ENCODE data around the gene PLEKHH3. TPM values are rescaled to one million over a fixed set of nuclear protein-coding genes. Genes with fewer than 3 reads are reported as not detected.

PLEKHH3 gene
- polyA plus RNA-seq, 1 of the 3 experiments (the other 2 are of a cell fraction): 12.8 TPM

- TF ChIP-seq, protein P1, sequence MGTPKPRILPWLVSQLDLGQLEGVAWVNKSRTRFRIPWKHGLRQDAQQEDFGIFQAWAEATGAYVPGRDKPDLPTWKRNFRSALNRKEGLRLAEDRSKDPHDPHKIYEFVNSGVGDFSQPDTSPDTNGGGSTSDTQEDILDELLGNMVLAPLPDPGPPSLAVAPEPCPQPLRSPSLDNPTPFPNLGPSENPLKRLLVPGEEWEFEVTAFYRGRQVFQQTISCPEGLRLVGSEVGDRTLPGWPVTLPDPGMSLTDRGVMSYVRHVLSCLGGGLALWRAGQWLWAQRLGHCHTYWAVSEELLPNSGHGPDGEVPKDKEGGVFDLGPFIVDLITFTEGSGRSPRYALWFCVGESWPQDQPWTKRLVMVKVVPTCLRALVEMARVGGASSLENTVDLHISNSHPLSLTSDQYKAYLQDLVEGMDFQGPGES (IDR thresholded peaks at IDR 0.05; ENCODE audit: low read depth, low read length): no peak
These were observed 9.0 kb upstream of the PLEKHH3 start (continued) for GRCh38 chr17:42685831-42686230.

- Histone ChIP-seq H3K27me3 (ENCODE audit: insufficient read depth) (no peaks in the 10 kb centered on the region), H3K27ac (ENCODE audit: low read depth in 2 of 2, low read length in 1 of 2) (no peak overlapping the region), H4K20me1 (ENCODE audit: insufficient read depth) (no peaks in the 10 kb centered on the region), H3K79me2 (ENCODE audit: insufficient read depth) (peaks cover 5% of the 10 kb centered on the region), H3K36me3 (replicated peaks in 1 of 2; ENCODE audit: control insufficient read depth in 1 of 2, insufficient read depth in 2 of 2, low read length in 1 of 2) (peaks cover 7 to 30% of the 10 kb centered on the region in 2 experiments), H3K9ac (no peak overlapping the region), H3F3A (replicated peaks; ENCODE audit: insufficient read depth) (peaks cover 16% of the 10 kb centered on the region), H3K4me3 (ENCODE audit: low read depth in 2 of 2, low read length in 1 of 2) (no peak overlapping the region), H3K9me2 (no peaks in the 10 kb centered on the region), H3K4me2 (no peak overlapping the region), H3K4me1 (ENCODE audit: control insufficient read depth in 1 of 2, insufficient read depth in 2 of 2, low read depth in 1 of 2, low read length in 1 of 2) (peaks cover 0 to 23% of the 10 kb centered on the region in 2 experiments; a peak in 2 of 4 replicates), H3K9me3 (no peaks in the 10 kb centered on the region), H2AFZ (ENCODE audit: low read depth) (no peak overlapping the region)
- POLR2A ChIA-PET: no interaction called here
- TF ChIP-seq NFIC (IDR thresholded peaks at IDR 0.05; ENCODE audit: borderline replicate concordance) (no peak), SMC3 (IDR thresholded peaks at IDR 0.05; ENCODE audit: low read depth, low read length) (no peak), RCOR1 (IDR thresholded peaks at IDR 0.05; ENCODE audit: low read length) (no peak), MAX (IDR thresholded peaks at IDR 0.05; ENCODE audit: low read depth) (no peak), POLR2AphosphoS5 (IDR thresholded peaks at IDR 0.05; ENCODE audit: low read depth, low read length) (no peak), JUND (IDR thresholded peaks at IDR 0.05) (no peak), SIN3A (IDR thresholded peaks at IDR 0.05; ENCODE audit: borderline replicate concordance, low read depth, low read length) (no peak), EP300 (IDR thresholded peaks at IDR 0.05; ENCODE audit: borderline replicate concordance in 1 of 2, low read depth in 1 of 2, low read length in 1 of 2) (no peak), PBX3 (IDR thresholded peaks at IDR 0.05) (no peak), USF1 (IDR thresholded peaks at IDR 0.05; ENCODE audit: borderline replicate concordance, low read depth) (no peak), FOXJ3 (CRISPR knock-in tag; IDR thresholded peaks at IDR 0.05) (no peak), RFX5 (IDR thresholded peaks at IDR 0.05; ENCODE audit: low read length) (no peak), TAF1 (IDR thresholded peaks at IDR 0.05; ENCODE audit: borderline replicate concordance, low read depth, low read length) (no peak)
- TF ChIP-seq, protein P2, sequence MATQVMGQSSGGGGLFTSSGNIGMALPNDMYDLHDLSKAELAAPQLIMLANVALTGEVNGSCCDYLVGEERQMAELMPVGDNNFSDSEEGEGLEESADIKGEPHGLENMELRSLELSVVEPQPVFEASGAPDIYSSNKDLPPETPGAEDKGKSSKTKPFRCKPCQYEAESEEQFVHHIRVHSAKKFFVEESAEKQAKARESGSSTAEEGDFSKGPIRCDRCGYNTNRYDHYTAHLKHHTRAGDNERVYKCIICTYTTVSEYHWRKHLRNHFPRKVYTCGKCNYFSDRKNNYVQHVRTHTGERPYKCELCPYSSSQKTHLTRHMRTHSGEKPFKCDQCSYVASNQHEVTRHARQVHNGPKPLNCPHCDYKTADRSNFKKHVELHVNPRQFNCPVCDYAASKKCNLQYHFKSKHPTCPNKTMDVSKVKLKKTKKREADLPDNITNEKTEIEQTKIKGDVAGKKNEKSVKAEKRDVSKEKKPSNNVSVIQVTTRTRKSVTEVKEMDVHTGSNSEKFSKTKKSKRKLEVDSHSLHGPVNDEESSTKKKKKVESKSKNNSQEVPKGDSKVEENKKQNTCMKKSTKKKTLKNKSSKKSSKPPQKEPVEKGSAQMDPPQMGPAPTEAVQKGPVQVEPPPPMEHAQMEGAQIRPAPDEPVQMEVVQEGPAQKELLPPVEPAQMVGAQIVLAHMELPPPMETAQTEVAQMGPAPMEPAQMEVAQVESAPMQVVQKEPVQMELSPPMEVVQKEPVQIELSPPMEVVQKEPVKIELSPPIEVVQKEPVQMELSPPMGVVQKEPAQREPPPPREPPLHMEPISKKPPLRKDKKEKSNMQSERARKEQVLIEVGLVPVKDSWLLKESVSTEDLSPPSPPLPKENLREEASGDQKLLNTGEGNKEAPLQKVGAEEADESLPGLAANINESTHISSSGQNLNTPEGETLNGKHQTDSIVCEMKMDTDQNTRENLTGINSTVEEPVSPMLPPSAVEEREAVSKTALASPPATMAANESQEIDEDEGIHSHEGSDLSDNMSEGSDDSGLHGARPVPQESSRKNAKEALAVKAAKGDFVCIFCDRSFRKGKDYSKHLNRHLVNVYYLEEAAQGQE (IDR thresholded peaks at IDR 0.05; ENCODE audit: low read depth, low read length): no peak
- peak; percentile 9 for DNase-seq
- CTCF ChIA-PET: interaction anchor here (2.0 to 4.2 kb wide), 2 partner anchors 17 to 107 kb away, joined by 5 to 47 read pairs; partner anchors contain the start of gene PSMC3IP
- WGBS (ENCODE audit: low lambda C conversion rate): 96% methylated on average over 50 of the region's 50 CpGs
These were observed 8.2 kb upstream of the PLEKHH3 start for GRCh38 chr17:42684929-42685556.
